ENCODE measurements around the gene SPRTN. TPM values are rescaled to one million over a fixed set of nuclear protein-coding genes. Genes with fewer than 3 reads are reported as not detected.

Gene SPRTN
- total RNA-seq, 1 donor from 2014 or later = 9.6 TPM

- TF ChIP-seq CTCF (IDR thresholded peaks at IDR 0.05) = no peak
- Histone ChIP-seq H3K27me3 (no peaks in the 10 kb centered on the region), H3K36me3 (no peaks in the 10 kb centered on the region), H3K9me3 (no peaks in the 10 kb centered on the region), H3K27ac (no peak overlapping the region), H3K4me1 (peaks cover 4% of the 10 kb centered on the region), H3K4me3 (no peak overlapping the region)
- intact Hi-C loops (cut with DNase I) = no loop called here
- ATAC-seq (no peak), DNase-seq (no peak)
These were observed 52.0 kb downstream of the SPRTN start for GRCh38 chr1:231390071-231390470.

GRCh38 chr1:231392389-231393131 is 54.5 kb downstream of the SPRTN start:
- no peak overlapping the region for H3K4me3 ChIP-seq
- no peaks in the 10 kb centered on the region for H3K27me3 ChIP-seq
- H3K27ac ChIP-seq = no peak overlapping the region
- no peak for ATAC-seq
- no peaks in the 10 kb centered on the region for H3K9me3 ChIP-seq
- DNase-seq = no peak
- TF ChIP-seq CTCF (IDR thresholded peaks at IDR 0.05) = no peak
- peaks cover 22% of the 10 kb centered on the region for H3K4me1 ChIP-seq
- intact Hi-C loops (cut with DNase I) = no loop called here
- no peaks in the 10 kb centered on the region for H3K36me3 ChIP-seq

- intact Hi-C loops (cut with DNase I) = no loop called here
- no peak for ATAC-seq
- no peak overlapping the region for H3K27ac ChIP-seq
- no peaks in the 10 kb centered on the region for H3K9me3 ChIP-seq
- DNase-seq = no peak
- H3K4me3 ChIP-seq = no peak overlapping the region
- TF ChIP-seq CTCF (IDR thresholded peaks at IDR 0.05) = no peak
- no peaks in the 10 kb centered on the region for H3K36me3 ChIP-seq
- H3K27me3 ChIP-seq = no peaks in the 10 kb centered on the region
- peaks cover 29% of the 10 kb centered on the region for H3K4me1 ChIP-seq
These were observed 55.6 kb downstream of the SPRTN start for GRCh38 chr1:231393668-231394067.

- no peaks in the 10 kb centered on the region for H3K9me3 ChIP-seq
- intact Hi-C loops (cut with DNase I) = no loop called here
- peak overlapping the region; percentile 26 for H3K27ac ChIP-seq
- no peak for DNase-seq
- no peak overlapping the region for H3K4me3 ChIP-seq
- peaks cover 29% of the 10 kb centered on the region for H3K4me1 ChIP-seq
- TF ChIP-seq CTCF (IDR thresholded peaks at IDR 0.05) = no peak
- H3K36me3 ChIP-seq = no peaks in the 10 kb centered on the region
- no peaks in the 10 kb centered on the region for H3K27me3 ChIP-seq
- peak; percentile 24 for ATAC-seq
These were observed 57.2 kb downstream of the SPRTN start for GRCh38 chr1:231395076-231395997.

GRCh38 chr1:231395998-231396390 is 57.9 kb downstream of the SPRTN start:
- ATAC-seq (no peak), DNase-seq (no peak)
- intact Hi-C loops (cut with DNase I) = no loop called here
- Histone ChIP-seq H3K9me3 (no peaks in the 10 kb centered on the region), H3K4me1 (peaks cover 29% of the 10 kb centered on the region), H3K27ac (no peak overlapping the region), H3K27me3 (no peaks in the 10 kb centered on the region), H3K4me3 (no peak overlapping the region), H3K36me3 (no peaks in the 10 kb centered on the region)
- TF ChIP-seq CTCF (IDR thresholded peaks at IDR 0.05) = no peak
